WTC11 (cell line): ENCODE data around the gene VTI1A. TPM values are rescaled to one million over a fixed set of nuclear protein-coding genes. Genes with fewer than 3 reads are reported as not detected.

Experiments
- ATAC-seq: fragments of 200-7000 bp; cut with Tn5 transposase; 2 replicates; pipeline ENCODE4 v1.10.0; 2021; ENCODE audit warnings: mild to moderate bottlenecking, moderate library complexity
- CTCF ChIA-PET: fragments of 300-600 bp; sonication (Branson Sonifier 250); formaldehyde crosslinking; loops from one replicate; lab custom pipeline; 2021; ENCODE audit warnings: antibody characterized with exemption; lab: Charles Lee
- POLR2A ChIA-PET: fragments of 350-600 bp; sonication (Branson Sonifier 250); formaldehyde crosslinking; loops from one replicate; lab custom pipeline; 2021; ENCODE audit warnings: antibody characterized with exemption; lab: Charles Lee
- DNase-seq: peaks from one replicate; pipeline ENCODE4 v3.0.0; 2021; ENCODE audit warnings: low spot score
- H3K27ac Mint-ChIP-seq: 2 replicates; pipeline ENCODE4 v1.8.0; 2021; ENCODE audit warnings: mixed read lengths
- H3K27me3 Mint-ChIP-seq: 2 replicates; pipeline ENCODE4 v1.8.0; 2021; ENCODE audit warnings: low read depth, mild to moderate bottlenecking, moderate library complexity, mixed read lengths
- H3K36me3 Mint-ChIP-seq: 2 replicates; pipeline ENCODE4 v1.8.0; 2021; ENCODE audit warnings: mixed read lengths
- H3K4me1 Mint-ChIP-seq: 2 replicates; pipeline ENCODE4 v1.8.0; 2022; ENCODE audit warnings: mixed read lengths
- H3K4me3 Mint-ChIP-seq: 2 replicates; pipeline ENCODE4 v1.8.0; 2021; ENCODE audit warnings: mild to moderate bottlenecking, moderate library complexity, mixed read lengths
- H3K9me3 Mint-ChIP-seq: 2 replicates; pipeline ENCODE4 v1.8.0; 2021; ENCODE audit warnings: mixed read lengths
- E2F1 ChIP-seq: sonication (generic); formaldehyde crosslinking; IDR thresholded peaks from 2 replicates; pipeline ENCODE4 v1.8.0; 2022; ENCODE audit warnings: mild to moderate bottlenecking, missing genetic modification reagents
- ETV6 ChIP-seq: sonication (generic); formaldehyde crosslinking; IDR thresholded peaks from 2 replicates; pipeline ENCODE4 v1.8.1; 2022; ENCODE audit warnings: mild to moderate bottlenecking, missing genetic modification reagents
- FOXJ3 ChIP-seq: sonication (generic); formaldehyde crosslinking; IDR thresholded peaks from 2 replicates; pipeline ENCODE4 v1.9.0; 2021; ENCODE audit warnings: missing genetic modification reagents, mild to moderate bottlenecking, borderline replicate concordance
- PRDM15 ChIP-seq: sonication (generic); formaldehyde crosslinking; IDR thresholded peaks from 2 replicates; pipeline ENCODE4 v1.8.0; 2022; ENCODE audit warnings: missing genetic modification reagents
- SP1 ChIP-seq: sonication (generic); formaldehyde crosslinking; conservative IDR thresholded peaks from 2 replicates; pipeline ENCODE4 v1.8.1; 2022; ENCODE audit warnings: missing genetic modification reagents
- USF1 ChIP-seq: sonication (generic); formaldehyde crosslinking; IDR thresholded peaks from 2 replicates; pipeline ENCODE4 v1.8.0; 2022; ENCODE audit warnings: mild to moderate bottlenecking, missing genetic modification reagents
- ZBTB21 ChIP-seq: sonication (generic); formaldehyde crosslinking; IDR thresholded peaks from 2 replicates; pipeline ENCODE4 v1.8.1; 2023; ENCODE audit warnings: mild to moderate bottlenecking, missing genetic modification reagents, borderline replicate concordance
- ZBTB43 ChIP-seq: sonication (generic); formaldehyde crosslinking; IDR thresholded peaks from 2 replicates; pipeline ENCODE4 v1.8.1; 2023; ENCODE audit warnings: mild to moderate bottlenecking, missing genetic modification reagents
- ZNF138 ChIP-seq: sonication (generic); formaldehyde crosslinking; conservative IDR thresholded peaks from 2 replicates; pipeline ENCODE4 v1.8.1; 2022; ENCODE audit warnings: mild to moderate bottlenecking, moderate library complexity, missing genetic modification reagents
- ZNF263 ChIP-seq: sonication (generic); formaldehyde crosslinking; IDR thresholded peaks from 2 replicates; pipeline ENCODE4 v1.8.1; 2022; ENCODE audit warnings: low read depth, mild to moderate bottlenecking, moderate library complexity, missing genetic modification reagents
- ZNF317 ChIP-seq: sonication (generic); formaldehyde crosslinking; IDR thresholded peaks from 2 replicates; pipeline ENCODE4 v1.8.1; 2023; ENCODE audit warnings: low read depth, mild to moderate bottlenecking, moderate library complexity, missing genetic modification reagents, borderline replicate concordance
- ZNF416 ChIP-seq: fragments of 250-450 bp; sonication (Bioruptor Pico); IDR thresholded peaks from 2 replicates; pipeline ENCODE4 v1.9.0; 2021; ENCODE audit warnings: mild to moderate bottlenecking, inconsistent platforms
- total RNA-seq: library from RNA; stranded (reverse); gene quantifications from 3 replicates; pipeline ENCODE4 v1.2.3, GENCODE V29; 2021
- TF ChIP-seq, protein P1 (sequence below): sonication (generic); formaldehyde crosslinking; IDR thresholded peaks from 2 replicates; pipeline ENCODE4 v1.8.1; 2022; ENCODE audit warnings: mild to moderate bottlenecking, moderate library complexity, missing genetic modification reagents
- TF ChIP-seq, protein P2 (sequence below): fragments of 250-450 bp; sonication (Bioruptor Pico); IDR thresholded peaks from 2 replicates; pipeline ENCODE4 v1.9.0; 2021; ENCODE audit warnings: mild to moderate bottlenecking
- TF ChIP-seq, protein P3 (sequence below): sonication (generic); formaldehyde crosslinking; IDR thresholded peaks from 2 replicates; pipeline ENCODE4 v1.8.0; 2022; ENCODE audit warnings: mild to moderate bottlenecking, missing genetic modification reagents

Gene VTI1A
- total RNA-seq, 1 experiment from 2014 or later, result 20.1 TPM

GRCh38 chr10:112448888-112449287 lies 1.9 kb downstream of the VTI1A start (continued):
- TF ChIP-seq, protein P1, sequence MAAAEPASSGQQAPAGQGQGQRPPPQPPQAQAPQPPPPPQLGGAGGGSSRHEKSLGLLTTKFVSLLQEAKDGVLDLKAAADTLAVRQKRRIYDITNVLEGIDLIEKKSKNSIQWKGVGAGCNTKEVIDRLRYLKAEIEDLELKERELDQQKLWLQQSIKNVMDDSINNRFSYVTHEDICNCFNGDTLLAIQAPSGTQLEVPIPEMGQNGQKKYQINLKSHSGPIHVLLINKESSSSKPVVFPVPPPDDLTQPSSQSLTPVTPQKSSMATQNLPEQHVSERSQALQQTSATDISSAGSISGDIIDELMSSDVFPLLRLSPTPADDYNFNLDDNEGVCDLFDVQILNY (CRISPR knock-in tag), result no peak
- TF ChIP-seq, protein P2, sequence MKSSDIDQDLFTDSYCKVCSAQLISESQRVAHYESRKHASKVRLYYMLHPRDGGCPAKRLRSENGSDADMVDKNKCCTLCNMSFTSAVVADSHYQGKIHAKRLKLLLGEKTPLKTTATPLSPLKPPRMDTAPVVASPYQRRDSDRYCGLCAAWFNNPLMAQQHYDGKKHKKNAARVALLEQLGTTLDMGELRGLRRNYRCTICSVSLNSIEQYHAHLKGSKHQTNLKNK (CRISPR knock-in tag), result no peak

DNA sequence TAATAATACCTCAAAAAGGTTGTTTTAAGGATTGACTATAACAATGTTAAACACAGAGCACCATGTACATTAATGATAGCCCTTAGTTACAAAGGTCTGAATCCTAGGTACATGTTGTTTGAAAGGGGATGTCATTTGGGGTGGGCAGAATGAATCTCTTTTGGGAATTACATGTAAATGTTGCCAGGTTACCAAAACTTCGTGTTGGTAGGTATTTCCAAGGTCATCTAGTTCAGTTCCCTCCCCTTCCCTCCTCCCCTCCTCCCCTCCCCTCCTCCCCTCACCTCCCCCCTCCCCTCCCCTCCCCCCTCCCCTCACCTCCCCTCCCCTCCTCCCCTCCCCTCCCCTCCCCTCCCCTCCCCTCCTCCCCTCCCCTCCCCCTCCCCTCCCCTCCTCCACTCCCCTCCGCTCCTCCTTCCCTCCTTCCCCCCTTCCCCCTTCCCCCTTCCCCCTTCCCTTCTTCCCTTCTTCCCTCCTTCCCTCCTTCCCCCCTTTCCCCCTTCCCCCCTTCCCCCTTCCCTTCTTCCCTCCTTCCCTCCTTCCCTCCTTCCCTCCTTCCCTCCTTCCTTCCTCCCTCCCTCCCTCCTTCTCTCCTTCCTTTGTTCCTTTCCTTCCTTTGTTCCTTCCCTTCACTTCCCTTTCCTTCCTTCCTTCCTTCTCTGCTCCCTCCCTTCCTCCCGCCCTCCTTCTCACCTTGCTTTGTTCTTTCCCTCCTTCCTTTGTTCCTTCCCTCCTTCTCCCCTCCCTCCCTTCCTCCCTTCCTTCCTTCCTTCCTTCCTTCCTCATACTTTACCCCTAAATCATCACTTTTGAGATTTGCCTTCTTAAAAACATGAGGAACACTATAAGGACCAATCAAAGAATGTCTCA lies 8.1 kb downstream of the VTI1A start:
- peaks cover 14% of the 10 kb centered on the region for H3K36me3 Mint-ChIP-seq
- no peak overlapping the region for H3K27ac Mint-ChIP-seq
- no peaks in the 10 kb centered on the region for H3K4me1 Mint-ChIP-seq
- H3K4me3 Mint-ChIP-seq, result no peak overlapping the region
- ChIA-PET POLR2A (no interaction called here), CTCF (interaction anchor here (0.9 to 1.1 kb wide), 2 partner anchors 16 to 17 kb away, joined by 3 to 5 read pairs; no protein-coding TSS in a partner anchor)
- peaks cover 18% of the 10 kb centered on the region for H3K9me3 Mint-ChIP-seq
- TF ChIP-seq ZNF317 (no peak), SP1 (CRISPR knock-in tag) (no peak), E2F1 (CRISPR knock-in tag) (no peak), FOXJ3 (no peak), ZBTB43 (CRISPR knock-in tag) (no peak), ETV6 (CRISPR knock-in tag) (no peak), ZNF416 (CRISPR knock-in tag) (no peak), USF1 (CRISPR knock-in tag) (no peak), ZNF138 (CRISPR knock-in tag) (no peak), PRDM15 (CRISPR knock-in tag) (no peak), ZBTB21 (CRISPR knock-in tag) (no peak), ZNF263 (CRISPR knock-in tag) (no peak)
- TF ChIP-seq, protein P3, sequence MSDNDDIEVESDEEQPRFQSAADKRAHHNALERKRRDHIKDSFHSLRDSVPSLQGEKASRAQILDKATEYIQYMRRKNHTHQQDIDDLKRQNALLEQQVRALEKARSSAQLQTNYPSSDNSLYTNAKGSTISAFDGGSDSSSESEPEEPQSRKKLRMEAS (CRISPR knock-in tag), result no peak
- ATAC-seq (no peak), DNase-seq (no peak)
- no peaks in the 10 kb centered on the region for H3K27me3 Mint-ChIP-seq
